A549 (cell line): ENCODE results near the gene NCOA4.

Experiments used
- HOXA7 ChIP-seq: fragments of 250-450 bp; sonication (Bioruptor Pico); IDR thresholded peaks from 2 replicates; pipeline ENCODE4 v1.5.0; 2020; ENCODE audit warnings: mild to moderate bottlenecking, moderate library complexity
- POLR2A ChIP-seq: IDR thresholded peaks from 2 replicates; pipeline ENCODE4 v1.6.1; 2012; ENCODE audit warnings: mild to moderate bottlenecking, low read length
- RFX5 ChIP-seq: fragments of 450-650 bp; IDR thresholded peaks from 2 replicates; pipeline ENCODE4 v1.7.1; 2014; ENCODE audit warnings: antibody characterized with exemption, mild to moderate bottlenecking, moderate library complexity

DNA sequence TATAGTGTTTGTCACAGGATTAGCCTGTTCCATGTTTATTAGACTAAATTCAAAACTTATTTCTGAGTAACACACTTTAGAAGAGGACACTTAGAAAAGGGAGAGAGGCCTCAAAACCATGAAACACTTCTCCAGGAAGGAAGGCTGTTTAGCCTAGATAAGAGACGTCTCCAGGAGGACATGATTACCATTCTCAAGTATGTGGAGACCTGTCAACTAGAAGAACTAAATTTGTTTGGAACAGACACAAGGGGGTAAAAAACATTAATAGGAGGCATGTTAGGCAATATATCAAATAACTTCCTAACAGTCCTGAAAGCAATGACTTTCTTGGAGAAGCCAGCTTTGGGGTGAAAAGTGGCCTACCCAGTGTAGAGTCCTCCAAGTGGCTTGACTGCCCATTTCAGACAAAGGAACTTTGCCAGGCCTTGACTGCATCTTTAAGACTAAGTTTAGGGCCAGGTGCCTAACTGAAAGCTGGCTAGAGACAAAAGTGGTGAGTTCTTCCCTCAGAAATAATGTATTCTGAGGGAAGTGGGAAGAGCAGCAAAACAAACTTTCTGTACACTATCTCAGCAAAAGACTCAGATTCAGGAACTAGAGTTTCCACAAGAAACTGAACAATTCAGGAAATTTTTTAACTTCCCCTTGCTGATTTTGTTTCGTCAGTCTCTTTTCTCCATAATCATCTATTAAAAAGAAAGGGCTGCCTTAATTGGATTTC lies 11.8 kb downstream of the NCOA4 start:
- TF ChIP-seq POLR2A: no peak
- no peak for TF ChIP-seq HOXA7 (CRISPR knock-in tag)
- TF ChIP-seq RFX5: no peak
